B cell (primary cell): ENCODE measurements around the gene SPG7. TPM values are rescaled to one million over a fixed set of nuclear protein-coding genes. Genes with fewer than 3 reads are reported as not detected.
"Not testable (repeated sequence)": the region's sequence is repeated elsewhere in the genome, so short reads cannot be mapped to it uniquely, and the experiment has no call there.

Experiments used
- ATAC-seq: fragments of 200-7000 bp; cut with Tn5 transposase; one replicate; pipeline ENCODE4 v1.10.0; 2021; ENCODE audit warnings: low read depth, mild to moderate bottlenecking, moderate number of reproducible peaks, moderate library complexity
- CTCF ChIA-PET: fragments of 350-600 bp; sonication (Branson Sonifier 250); formaldehyde crosslinking; loops from one replicate; lab custom pipeline; 2021; ENCODE audit warnings: antibody characterized with exemption, inconsistent platforms; lab: Charles Lee
- POLR2A ChIA-PET: fragments of 350-600 bp; sonication (Branson Sonifier 250); formaldehyde crosslinking; loops from one replicate; lab custom pipeline; 2021; ENCODE audit warnings: antibody characterized with exemption; lab: Charles Lee
- DNase-seq: peaks from one replicate; pipeline ENCODE4 v3.0.0; 2013
- H2AFZ ChIP-seq: 2 replicates; pipeline ENCODE4 v1.6.1; 2012; ENCODE audit warnings: mild to moderate bottlenecking, low read depth, low read length; ENCODE audit not compliant: insufficient read depth, poor library complexity, severe bottlenecking
- H3K27ac ChIP-seq, 2 donors: 1 replicate in 1 of 2; 2 replicates in 1 of 2; pipeline ENCODE4 v1.5.1; 2012 to 2013; ENCODE audit warnings: low read length in 2 of 2, mild to moderate bottlenecking in 2 of 2, moderate library complexity in 1 of 2
- H3K27me3 ChIP-seq, 4 experiments: fragments of 200-600 bp in 1 of 4; sonication (generic) in 1 of 4; replicated peaks in 1 of 4; 1 replicate in 2 of 4; 2 replicates in 2 of 4; pipeline versions ENCODE4 v1.6.1 to v1.7.0; 2013 to 2016; ENCODE audit warnings: low read length in 3 of 4, mild to moderate bottlenecking in 2 of 4, mixed read lengths in 1 of 4, moderate library complexity in 1 of 4; ENCODE audit not compliant: insufficient read depth in 4 of 4, control insufficient read depth in 3 of 4; ENCODE audit errors: control extremely low read depth in 1 of 4
- H3K36me3 ChIP-seq, 2 experiments: replicated peaks in 1 of 2; 1 replicate in 1 of 2; 2 replicates in 1 of 2; pipeline versions ENCODE4 v1.6.1 to v1.7.1; 2013; ENCODE audit warnings: low read length in 1 of 2; ENCODE audit not compliant: insufficient read depth in 2 of 2, control insufficient read depth in 1 of 2; ENCODE audit errors: control extremely low read depth in 1 of 2, extremely low read depth in 1 of 2
- H3K4me1 ChIP-seq, 2 donors: fragments of 200-600 bp in 1 of 2; sonication (generic) in 1 of 2; 1 replicate in 1 of 2; 2 replicates in 1 of 2; pipeline versions ENCODE4 v1.5.1 to v1.6.1; 2013 to 2017; ENCODE audit warnings: low read length in 2 of 2; ENCODE audit not compliant: control insufficient read depth in 2 of 2, insufficient read depth in 2 of 2
- H3K4me2 ChIP-seq: replicated peaks from 2 replicates; pipeline ENCODE3; 2012; ENCODE audit warnings: mild to moderate bottlenecking, low read depth, low read length; ENCODE audit not compliant: poor library complexity, severe bottlenecking
- H3K4me3 ChIP-seq, 5 experiments: fragments of 200-600 bp in 1 of 5; sonication (generic) in 1 of 5; 1 replicate in 3 of 5; 2 replicates in 2 of 5; pipeline versions ENCODE4 v1.5.1 to v1.7.0; 2011 to 2016; ENCODE audit warnings: low read length in 4 of 5, mild to moderate bottlenecking in 4 of 5, low read depth in 2 of 5, control low read depth in 1 of 5, moderate library complexity in 1 of 5; ENCODE audit not compliant: insufficient read depth in 1 of 5; ENCODE audit errors: control extremely low read depth in 1 of 5, extremely low read depth in 1 of 5
- H3K79me2 ChIP-seq: fragments of 200-600 bp; sonication (generic); one replicate; pipeline ENCODE4 v1.6.0; 2016; ENCODE audit warnings: low read length; ENCODE audit not compliant: control insufficient read depth, insufficient read depth
- H3K9ac ChIP-seq: fragments of 200-600 bp; sonication (generic); 2 replicates; pipeline ENCODE4 v1.6.1; 2017; ENCODE audit warnings: mild to moderate bottlenecking, low read length, moderate library complexity
- H3K9me3 ChIP-seq, 3 donors: one replicate each; pipeline versions ENCODE4 v1.6.1 to v1.7.1; 2013; ENCODE audit warnings: low read length in 2 of 3; ENCODE audit not compliant: control insufficient read depth in 2 of 3, insufficient read depth in 1 of 3; ENCODE audit errors: control extremely low read depth in 1 of 3
- H4K20me1 ChIP-seq: 2 replicates; pipeline ENCODE4 v1.6.0; 2012; ENCODE audit warnings: mild to moderate bottlenecking, low read length; ENCODE audit not compliant: insufficient read depth, control insufficient read depth, poor library complexity, severe bottlenecking
- H3K27ac Mint-ChIP-seq: one replicate; pipeline ENCODE4 v1.8.0; 2021; ENCODE audit warnings: mixed read lengths
- H3K27me3 Mint-ChIP-seq: one replicate; pipeline ENCODE4 v1.8.0; 2021; ENCODE audit warnings: mixed read lengths
- H3K4me1 Mint-ChIP-seq: one replicate; pipeline ENCODE4 v1.8.0; 2021; ENCODE audit warnings: mixed read lengths
- H3K4me3 Mint-ChIP-seq: one replicate; pipeline ENCODE4 v1.8.0; 2021; ENCODE audit warnings: mixed read lengths
- H3K9me3 Mint-ChIP-seq: one replicate; pipeline ENCODE4 v1.8.0; 2022; ENCODE audit warnings: mixed read lengths; ENCODE audit not compliant: insufficient read depth
- EZH2 ChIP-seq: IDR thresholded peaks from 2 replicates; pipeline ENCODE4 v1.6.1; 2012; ENCODE audit warnings: borderline replicate concordance, low read depth, mild to moderate bottlenecking, moderate library complexity, low read length; ENCODE audit not compliant: insufficient read depth, poor library complexity, severe bottlenecking
- WGBS: methylation state at CpG from one replicate; pipeline ENCODE4 v1.1.5; 2013; ENCODE audit warnings: missing lambda C conversion rate; ENCODE audit not compliant: insufficient coverage; 5-methylcytosine and 5-hydroxymethylcytosine counted together
- intact Hi-C: fragments of 100-400 bp; cut with micrococcal nuclease; formaldehyde crosslinking; loops from one replicate; pipeline ENCODE4 v1.10.0; 2022
- polyA plus RNA-seq: library from polyadenylated mRNA; depleted of rRNA; stranded (reverse); fragments of >200 nt; gene quantifications from 2 replicates; pipeline ENCODE4 v1.2.3, GENCODE V29; 2012
- total RNA-seq, 2 donors: library from RNA; stranded (reverse); fragments of 120-200 nt in 1 of 2; gene quantifications; 1 replicate in 1 of 2; 2 replicates in 1 of 2; pipeline versions ENCODE4 v1.2.3 to v1.2.4, GENCODE V29; 2013 to 2022
- TF ChIP-seq, protein P1 (sequence below): fragments of 200-600 bp; IDR thresholded peaks from one replicate; pipeline ENCODE4 v1.8.0; 2022; ENCODE audit warnings: antibody characterized with exemption, mild to moderate bottlenecking

The SPG7 gene
- total and polyA plus RNA-seq, 2 donors (not counting 1 experiment from before 2014, with no cell fraction given), result 146 to 157 TPM

DNA sequence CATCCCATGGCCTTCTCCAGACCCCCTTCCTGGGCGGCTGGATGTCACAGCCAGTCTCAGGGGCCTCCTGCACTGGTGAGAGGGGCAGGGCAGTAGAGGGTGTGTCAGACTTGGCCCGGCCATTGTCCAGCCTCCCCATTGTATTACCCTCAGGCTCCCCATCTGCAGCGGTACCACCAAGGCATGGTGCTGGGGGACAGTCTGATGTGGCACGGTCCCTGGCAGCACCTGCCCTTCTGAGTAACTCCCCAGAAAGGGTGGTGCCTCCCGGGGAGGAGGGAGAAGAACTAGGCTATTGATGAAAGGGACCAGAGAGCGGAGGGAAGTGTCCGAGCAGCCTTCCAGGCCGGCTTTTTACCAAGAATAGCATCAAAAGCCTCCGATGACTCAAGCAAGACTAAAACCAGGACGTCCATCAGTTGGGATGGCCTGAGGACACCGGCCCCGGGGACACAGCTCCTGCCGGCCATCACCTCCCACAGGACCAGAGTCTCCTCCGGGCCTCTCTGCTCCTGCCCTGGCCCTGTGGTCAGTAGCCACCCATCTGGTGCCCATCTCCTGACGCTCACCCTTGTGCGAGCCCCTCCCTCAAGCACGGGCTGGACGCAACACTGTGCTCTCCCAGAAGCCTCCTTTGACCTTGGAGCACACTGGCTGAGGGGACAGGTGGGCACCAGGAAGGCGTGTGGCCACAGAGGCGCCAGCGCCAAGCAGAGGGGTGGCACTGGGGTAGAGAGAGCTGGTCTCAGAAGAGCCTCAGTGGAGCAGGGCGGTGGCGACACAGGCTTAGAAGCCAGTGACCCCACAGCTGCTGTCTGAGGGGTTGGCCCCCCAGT lies 61.5 kb downstream of the SPG7 start:
- DNase-seq (no peak), ATAC-seq (no peak)
- H3K36me3 ChIP-seq, result peaks cover 0 to 4% of the 10 kb centered on the region in 2 experiments
- H3K9me3 Mint-ChIP-seq, result no peaks in the 10 kb centered on the region
- peaks cover 16% of the 10 kb centered on the region for H4K20me1 ChIP-seq
- no peak overlapping the region for H3K4me3 ChIP-seq
- CTCF ChIA-PET, result no interaction called here
- no peak overlapping the region for H3K4me2 ChIP-seq
- H3K27ac Mint-ChIP-seq, result no peak overlapping the region
- intact Hi-C loops, result loop anchor here (10.0 kb wide), 1 partner anchor 885 kb away; the partner anchor contains the start of gene SNAI3
- peaks cover 0 to 17% (median 4%) of the 10 kb centered on the region in 4 experiments for H3K27me3 ChIP-seq
- H3K79me2 ChIP-seq, result no peaks in the 10 kb centered on the region
- H2AFZ ChIP-seq, result no peak overlapping the region
- H3K9ac ChIP-seq, result no peak overlapping the region
- 93% methylated on average over 19 of the region's 23 CpGs for WGBS
- H3K4me1 Mint-ChIP-seq, result peaks cover 34% of the 10 kb centered on the region
- no peak overlapping the region for H3K4me3 Mint-ChIP-seq
- POLR2A ChIA-PET, result interaction anchor here (0.7 kb wide), 1 partner anchor 130 kb away, joined by 4 read pairs; no protein-coding TSS in a partner anchor
- H3K9me3 ChIP-seq, result no peaks in the 10 kb centered on the region
- H3K4me1 ChIP-seq, result peaks cover 34 to 36% of the 10 kb centered on the region in 2 donors
- no peak overlapping the region for H3K27ac ChIP-seq
- TF ChIP-seq EZH2, result no peak
- H3K27me3 Mint-ChIP-seq, result peaks cover 14% of the 10 kb centered on the region

DNA sequence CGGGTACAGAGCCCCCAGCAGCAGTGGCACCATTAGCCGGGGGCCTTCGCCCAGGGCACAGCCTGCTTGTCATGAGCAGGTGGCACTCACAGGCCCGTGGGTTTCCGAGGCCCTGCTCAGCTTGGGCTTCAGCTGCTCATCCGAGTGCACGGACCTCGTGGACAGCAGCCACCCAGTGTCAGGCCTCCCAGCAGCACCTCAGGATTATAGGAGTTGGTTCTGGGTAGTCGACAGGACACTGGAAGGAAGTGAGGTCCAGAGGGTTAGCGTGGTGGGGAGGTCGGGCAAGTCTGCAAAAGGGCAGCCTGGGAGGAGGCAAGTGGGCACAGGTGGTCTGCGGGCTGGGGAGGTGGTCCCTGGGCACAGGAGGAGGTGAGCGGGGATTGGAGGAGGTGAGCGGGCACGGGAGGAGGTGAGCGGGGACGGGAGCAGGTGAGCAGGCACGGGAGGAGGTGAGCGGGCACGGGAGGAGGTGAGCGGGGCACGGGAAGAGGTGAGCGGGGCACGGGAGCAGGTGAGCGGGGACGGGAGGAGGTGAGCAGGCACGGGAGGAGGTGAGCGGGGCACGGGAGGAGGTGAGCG lies 62.2 kb downstream of the SPG7 start:
- H3K9me3 Mint-ChIP-seq, result no peaks in the 10 kb centered on the region
- peaks cover 27% of the 10 kb centered on the region for H3K4me1 Mint-ChIP-seq
- no peak overlapping the region for H2AFZ ChIP-seq
- no peak overlapping the region for H3K9ac ChIP-seq
- WGBS, result 92% methylated on average over 30 of the region's 30 CpGs
- H3K27ac Mint-ChIP-seq, result no peak overlapping the region
- POLR2A ChIA-PET, result no interaction called here
- no peak for DNase-seq
- peaks cover 33 to 35% of the 10 kb centered on the region in 2 donors for H3K4me1 ChIP-seq
- H3K79me2 ChIP-seq, result no peaks in the 10 kb centered on the region
- H3K36me3 ChIP-seq, result no peaks in the 10 kb centered on the region
- H3K27ac ChIP-seq, result no peak overlapping the region
- no peak for ATAC-seq
- CTCF ChIA-PET, result no interaction called here
- no peak for TF ChIP-seq EZH2
- TF ChIP-seq, protein P1, sequence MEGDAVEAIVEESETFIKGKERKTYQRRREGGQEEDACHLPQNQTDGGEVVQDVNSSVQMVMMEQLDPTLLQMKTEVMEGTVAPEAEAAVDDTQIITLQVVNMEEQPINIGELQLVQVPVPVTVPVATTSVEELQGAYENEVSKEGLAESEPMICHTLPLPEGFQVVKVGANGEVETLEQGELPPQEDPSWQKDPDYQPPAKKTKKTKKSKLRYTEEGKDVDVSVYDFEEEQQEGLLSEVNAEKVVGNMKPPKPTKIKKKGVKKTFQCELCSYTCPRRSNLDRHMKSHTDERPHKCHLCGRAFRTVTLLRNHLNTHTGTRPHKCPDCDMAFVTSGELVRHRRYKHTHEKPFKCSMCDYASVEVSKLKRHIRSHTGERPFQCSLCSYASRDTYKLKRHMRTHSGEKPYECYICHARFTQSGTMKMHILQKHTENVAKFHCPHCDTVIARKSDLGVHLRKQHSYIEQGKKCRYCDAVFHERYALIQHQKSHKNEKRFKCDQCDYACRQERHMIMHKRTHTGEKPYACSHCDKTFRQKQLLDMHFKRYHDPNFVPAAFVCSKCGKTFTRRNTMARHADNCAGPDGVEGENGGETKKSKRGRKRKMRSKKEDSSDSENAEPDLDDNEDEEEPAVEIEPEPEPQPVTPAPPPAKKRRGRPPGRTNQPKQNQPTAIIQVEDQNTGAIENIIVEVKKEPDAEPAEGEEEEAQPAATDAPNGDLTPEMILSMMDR, result no peak
- intact Hi-C loops, result no loop called here
- H3K27me3 ChIP-seq, result peaks cover 0 to 23% (median 5%) of the 10 kb centered on the region in 4 experiments
- H3K27me3 Mint-ChIP-seq, result peaks cover 14% of the 10 kb centered on the region
- no peak overlapping the region for H3K4me2 ChIP-seq
- no peak overlapping the region for H3K4me3 ChIP-seq
- H3K9me3 ChIP-seq, result no peaks in the 10 kb centered on the region
- peaks cover 13% of the 10 kb centered on the region for H4K20me1 ChIP-seq
- no peak overlapping the region for H3K4me3 Mint-ChIP-seq

DNA sequence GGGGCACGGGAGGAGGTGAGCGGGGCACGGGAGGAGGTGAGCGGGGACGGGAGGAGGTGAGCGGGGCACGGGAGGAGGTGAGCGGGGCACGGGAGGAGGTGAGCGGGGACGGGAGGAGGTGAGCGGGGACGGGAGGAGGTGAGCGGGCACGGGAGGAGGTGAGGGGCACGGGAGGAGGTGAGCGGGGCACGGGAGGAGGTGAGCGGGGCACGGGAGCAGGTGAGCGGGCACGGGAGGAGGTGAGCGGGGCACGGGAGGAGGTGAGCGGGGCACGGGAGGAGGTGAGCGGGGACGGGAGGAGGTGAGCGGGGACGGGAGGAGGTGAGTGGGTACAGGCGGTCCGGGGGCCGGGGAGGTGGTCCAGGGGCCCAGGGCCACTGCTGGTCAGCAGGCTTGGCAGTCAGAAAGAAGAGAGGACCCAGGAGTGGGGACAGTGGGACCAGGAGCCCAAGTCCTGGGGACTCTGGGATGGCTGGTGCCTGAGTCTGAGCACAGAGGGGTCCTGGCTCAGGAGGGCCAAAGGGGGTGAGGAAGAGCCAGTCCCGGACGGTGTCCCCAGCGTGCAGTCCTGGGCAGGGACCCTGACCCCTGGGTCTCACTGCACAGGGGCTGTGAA lies 62.9 kb downstream of the SPG7 start:
- H3K36me3 ChIP-seq, H4K20me1 ChIP-seq, CTCF ChIA-PET, H3K27ac Mint-ChIP-seq, H3K9ac ChIP-seq, H3K4me2 ChIP-seq, H3K27ac ChIP-seq, H2AFZ ChIP-seq, POLR2A ChIA-PET, H3K79me2 ChIP-seq, H3K4me3 ChIP-seq, H3K4me3 Mint-ChIP-seq, H3K9me3 ChIP-seq, DNase-seq, H3K9me3 Mint-ChIP-seq, intact Hi-C loops, ATAC-seq: not testable (repeated sequence)
- peaks cover 14% of the 10 kb centered on the region for H3K27me3 Mint-ChIP-seq
- WGBS, result 96% methylated on average over 31 of the region's 36 CpGs
- H3K4me1 ChIP-seq, result peaks cover 29 to 32% of the 10 kb centered on the region in 2 donors
- peaks cover 0 to 25% (median 5%) of the 10 kb centered on the region in 4 experiments for H3K27me3 ChIP-seq
- peaks cover 20% of the 10 kb centered on the region for H3K4me1 Mint-ChIP-seq
